HUDEP-2 (cell line): ENCODE results near the gene ACAP3.

Experiments
- DNase-seq, 76 experiments: peaks; one replicate each; lab custom pipeline; 2025; ENCODE audit not compliant: unreplicated experiment in 76 of 76; lab: John Stamatoyannopoulos, UW

ACAP3 gene

GRCh38 chr1:1331068-1331965 is 23.6 kb upstream of the ACAP3 start, which contains the start of gene TAS1R3:
TSS of gene TAS1R3 (plus strand) at chr1:1331280. CDS start at chr1:1331346, 66 bp downstream.
- peak in 14 of 76 experiments; percentile 4 to 75 (median 54) for DNase-seq

- DNase-seq, result peak in 12 of 76 experiments; percentile 14 to 75 (median 60)
Measured at GRCh38 chr1:1330366-1331067, 22.8 kb upstream of the ACAP3 start.

- DNase-seq, result no peak
Measured at GRCh38 chr1:1329304-1330210, 21.8 kb upstream of the ACAP3 start.

GRCh38 chr1:1328254-1328653 is 20.5 kb upstream of the ACAP3 start:
- no peak for DNase-seq

GRCh38 chr1:1327291-1327690 is 19.6 kb upstream of the ACAP3 start:
- no peak for DNase-seq

- no peak for DNase-seq
Measured at GRCh38 chr1:1326075-1326605, 18.4 kb upstream of the ACAP3 start.

GRCh38 chr1:1325288-1326074 is 17.8 kb upstream of the ACAP3 start:
- DNase-seq, result no peak

GRCh38 chr1:1324524-1325287 is 17.0 kb upstream of the ACAP3 start, which contains the start of the genes CPTP and INTS11:
TSS of gene CPTP (plus strand) at chr1:1324802. CDS start at chr1:1326911, 2,109 bp downstream.
TSS of gene INTS11 (minus strand) at chr1:1324660. CDS start at chr1:1324608, 52 bp downstream.
- peak in 74 of 76 experiments; percentile 31 to 94 (median 86) for DNase-seq

- no peak for DNase-seq
Measured at GRCh38 chr1:1324084-1324523, 16.4 kb upstream of the ACAP3 start.

GRCh38 chr1:1322952-1323351 is 15.2 kb upstream of the ACAP3 start:
- no peak for DNase-seq

- DNase-seq, result no peak
Measured at GRCh38 chr1:1322418-1322817, 14.7 kb upstream of the ACAP3 start.

- DNase-seq, result no peak
Measured at GRCh38 chr1:1321477-1321876, 13.7 kb upstream of the ACAP3 start.

GRCh38 chr1:1320666-1321448 is 13.1 kb upstream of the ACAP3 start:
- DNase-seq, result no peak

- DNase-seq, result no peak
Measured at GRCh38 chr1:1319646-1319941, 11.9 kb upstream of the ACAP3 start.

GRCh38 chr1:1318777-1319645 is 11.3 kb upstream of the ACAP3 start:
- no peak for DNase-seq

GRCh38 chr1:1318131-1318652 is 10.5 kb upstream of the ACAP3 start:
- DNase-seq, result peak in 69 of 76 experiments; percentile 30 to 85 (median 62)

GRCh38 chr1:1317420-1317819 is 9.7 kb upstream of the ACAP3 start:
- DNase-seq, result no peak
